GM10847 (cell line): Measurements from ENCODE around the gene PRCC.

ENCODE experiments used
- POLR2A ChIP-seq: IDR thresholded peaks from 2 replicates; pipeline ENCODE4 v1.6.1; 2011; ENCODE audit not compliant: insufficient read length; ENCODE audit errors: extremely low read depth

Gene PRCC

GRCh38 chr1:156741481-156741983, 25.8 kb upstream of the PRCC start:
- TF ChIP-seq POLR2A, result no peak

- no peak for TF ChIP-seq POLR2A
Observed at GRCh38 chr1:156742017-156742416, 25.3 kb upstream of the PRCC start.

GRCh38 chr1:156742801-156743200, 24.5 kb upstream of the PRCC start:
- no peak for TF ChIP-seq POLR2A

- no peak for TF ChIP-seq POLR2A
Observed at GRCh38 chr1:156743367-156744302, 23.7 kb upstream of the PRCC start.

GRCh38 chr1:156744344-156744743, 23.0 kb upstream of the PRCC start:
- TF ChIP-seq POLR2A, result no peak

GRCh38 chr1:156744786-156745419, 22.4 kb upstream of the PRCC start:
- no peak for TF ChIP-seq POLR2A

- TF ChIP-seq POLR2A, result no peak
Observed at GRCh38 chr1:156745881-156746280, 21.5 kb upstream of the PRCC start.

GRCh38 chr1:156746406-156746727, 21.0 kb upstream of the PRCC start:
- no peak for TF ChIP-seq POLR2A

- no peak for TF ChIP-seq POLR2A
Observed at GRCh38 chr1:156746728-156747631, 20.4 kb upstream of the PRCC start.

- no peak for TF ChIP-seq POLR2A
Observed at GRCh38 chr1:156747742-156748669, 19.3 kb upstream of the PRCC start.

- TF ChIP-seq POLR2A, result peak; percentile 19
Observed at GRCh38 chr1:156748670-156749418, 18.5 kb upstream of the PRCC start.

GRCh38 chr1:156749419-156750118, 17.8 kb upstream of the PRCC start:
- TF ChIP-seq POLR2A, result no peak

GRCh38 chr1:156750191-156750672, 17.1 kb upstream of the PRCC start:
- TF ChIP-seq POLR2A, result no peak
